Measurements from ENCODE around the gene DIABLO. TPM values are rescaled to one million over a fixed set of nuclear protein-coding genes. Genes with fewer than 3 reads are reported as not detected.
A peak's percentile ranks its signal among the peaks of the same experiment; 100 is the strongest.
"Not testable (repeated sequence)": the region's sequence is repeated elsewhere in the genome, so short reads cannot be mapped to it uniquely, and the experiment has no call there.

Gene DIABLO
- total and polyA plus RNA-seq, 3 experiments from 2014 or later: 63.4 to 71.8 (median 64.2) TPM

GRCh38 chr12:122204167-122205052, 21.4 kb downstream of the DIABLO start:
- Histone ChIP-seq H3K9me3 (ENCODE audit: low read length) (no peaks in the 10 kb centered on the region), H3K27me3 (ENCODE audit: insufficient read depth, low read length, poor library complexity, severe bottlenecking) (no peaks in the 10 kb centered on the region), H3K4me3 (ENCODE audit: low read length) (peak overlapping the region; percentile 28), H3K4me1 (ENCODE audit: insufficient read depth, low read length) (peaks cover 7% of the 10 kb centered on the region), H3K27ac (ENCODE audit: low read depth, low read length) (no peak overlapping the region), H3K36me3 (ENCODE audit: insufficient read depth, low read length) (peaks cover 5% of the 10 kb centered on the region)
- ChIA-PET CTCF (interaction anchor here (0.8 kb wide), 1 partner anchor 286 kb away, joined by 4 read pairs; the partner anchor contains the start of gene CFAP251), POLR2A (interaction anchor here (1.0 to 1.4 kb wide), 3 partner anchors 9 to 40 kb away, joined by 4 to 7 read pairs (median 5); partner anchors contain the start of gene DIABLO)
- H3K4me1 Mint-ChIP-seq: peaks cover 6 to 25% (median 16%) of the 10 kb centered on the region in 3 donors
- peaks cover 1 to 5% of the 10 kb centered on the region in 2 donors for H3K27me3 Mint-ChIP-seq
- H3K4me3 Mint-ChIP-seq: peak overlapping the region; percentile 69 to 92 (median 87)
- H3K9me3 Mint-ChIP-seq: no peaks in the 10 kb centered on the region
- peak overlapping the region in 5 of 8 donors; percentile 43 to 78 (median 57) for H3K27ac Mint-ChIP-seq
- DNase-seq: no peak
- H3K36me3 Mint-ChIP-seq: peaks cover 5 to 21% (median 10%) of the 10 kb centered on the region in 3 donors

GRCh38 chr12:122203301-122204166, 22.3 kb downstream of the DIABLO start, which contains the start of gene B3GNT4:
Gene B3GNT4 (plus strand): TSS chr12:122203709. CDS start chr12:122204619, 910 bp downstream.
- Mint-ChIP-seq H3K27ac (peak within 1 kb of the TSS in 3 of 8 donors; percentile 57 to 78 (median 66)), H3K4me3 (peak within 1 kb of the TSS; percentile 80 to 92 (median 87)), H3K36me3 (peaks cover 3 to 15% (median 8%) of the 10 kb centered on the region in 3 donors), H3K9me3 (no peaks in the 10 kb centered on the region), H3K4me1 (peaks cover 6 to 25% (median 16%) of the 10 kb centered on the region in 3 donors), H3K27me3 (peaks cover 1 to 5% of the 10 kb centered on the region in 2 donors)
- Histone ChIP-seq H3K36me3 (ENCODE audit: insufficient read depth, low read length) (peaks cover 3% of the 10 kb centered on the region), H3K27me3 (ENCODE audit: insufficient read depth, low read length, poor library complexity, severe bottlenecking) (no peaks in the 10 kb centered on the region), H3K9me3 (ENCODE audit: low read length) (no peaks in the 10 kb centered on the region), H3K27ac (ENCODE audit: low read depth, low read length) (no peak within 1 kb of the TSS), H3K4me1 (ENCODE audit: insufficient read depth, low read length) (peaks cover 7% of the 10 kb centered on the region), H3K4me3 (ENCODE audit: low read length) (peak within 1 kb of the TSS; percentile 33)
- peak; percentile 56 to 76 (median 65) for DNase-seq
- ChIA-PET POLR2A (interaction anchor here (0.6 to 1.4 kb wide), 4 partner anchors 9 to 41 kb away, joined by 4 to 7 read pairs (median 5); partner anchors contain the start of gene DIABLO), CTCF (interaction anchor here (0.7 to 1.0 kb wide), 2 partner anchors 12 to 13 kb away, joined by 3 read pairs; no protein-coding TSS in a partner anchor)

GRCh38 chr12:122202811-122203210, 23.0 kb downstream of the DIABLO start:
- H3K9me3 ChIP-seq (ENCODE audit: low read length); H3K27me3 ChIP-seq (ENCODE audit: insufficient read depth, low read length, poor library complexity, severe bottlenecking); H3K27ac ChIP-seq (ENCODE audit: low read depth, low read length); DNase-seq; H3K36me3 Mint-ChIP-seq; H3K9me3 Mint-ChIP-seq; H3K4me1 ChIP-seq (ENCODE audit: insufficient read depth, low read length); H3K36me3 ChIP-seq (ENCODE audit: insufficient read depth, low read length): not testable (repeated sequence)
- Mint-ChIP-seq H3K27me3 (peaks cover 1 to 10% of the 10 kb centered on the region in 2 donors), H3K4me1 (peaks cover 6 to 25% (median 16%) of the 10 kb centered on the region in 3 donors), H3K4me3 (peak overlapping the region; percentile 79 to 89 (median 81)), H3K27ac (peak overlapping the region in 1 of 8 donors; percentile 55)
- POLR2A ChIA-PET: interaction anchor here (0.6 to 1.4 kb wide), 3 partner anchors 9 to 42 kb away, joined by 4 to 7 read pairs (median 5); partner anchors contain the start of gene DIABLO
- H3K4me3 ChIP-seq (ENCODE audit: low read length): peak overlapping the region; percentile 33
- CTCF ChIA-PET: interaction anchor here (1.0 kb wide), 1 partner anchor 12 kb away, joined by 3 read pairs; no protein-coding TSS in a partner anchor

DNA sequence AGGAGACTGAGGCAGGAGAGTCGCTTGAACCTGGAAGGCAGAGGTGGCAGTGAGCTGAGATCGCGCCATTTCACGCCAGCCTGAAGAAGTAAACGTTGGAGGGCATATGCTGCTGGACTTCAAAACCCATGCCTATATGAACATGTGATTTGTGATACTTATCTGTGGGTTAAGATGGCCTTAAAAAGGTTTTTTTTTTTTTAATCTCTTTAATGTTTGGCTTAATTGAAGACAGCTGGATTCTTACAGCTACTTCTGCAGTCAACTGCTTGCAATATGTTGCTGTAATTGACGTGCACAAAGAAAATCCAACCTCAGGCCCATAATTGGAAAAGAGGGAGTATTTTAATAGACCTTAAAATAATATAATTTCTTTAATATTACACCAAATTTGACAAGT, 23.8 kb downstream of the DIABLO start:
- Mint-ChIP-seq H3K27ac (no peak overlapping the region), H3K36me3 (peaks cover 0 to 2% (median 0%) of the 10 kb centered on the region in 3 donors), H3K4me3 (no peak overlapping the region), H3K4me1 (peaks cover 9 to 29% (median 20%) of the 10 kb centered on the region in 3 donors), H3K9me3 (no peaks in the 10 kb centered on the region), H3K27me3 (peaks cover 4 to 15% of the 10 kb centered on the region in 2 donors)
- Histone ChIP-seq H3K4me3 (ENCODE audit: low read length) (no peak overlapping the region), H3K27me3 (ENCODE audit: insufficient read depth, low read length, poor library complexity, severe bottlenecking) (no peaks in the 10 kb centered on the region), H3K36me3 (ENCODE audit: insufficient read depth, low read length) (no peaks in the 10 kb centered on the region), H3K27ac (ENCODE audit: low read depth, low read length) (no peak overlapping the region), H3K9me3 (ENCODE audit: low read length) (no peaks in the 10 kb centered on the region), H3K4me1 (ENCODE audit: insufficient read depth, low read length) (peaks cover 7% of the 10 kb centered on the region)
- no peak for DNase-seq
- POLR2A ChIA-PET: no interaction called here
- CTCF ChIA-PET: interaction anchor here (0.6 to 0.8 kb wide), 2 partner anchors 11 to 136 kb away, joined by 4 read pairs; no protein-coding TSS in a partner anchor

DNA sequence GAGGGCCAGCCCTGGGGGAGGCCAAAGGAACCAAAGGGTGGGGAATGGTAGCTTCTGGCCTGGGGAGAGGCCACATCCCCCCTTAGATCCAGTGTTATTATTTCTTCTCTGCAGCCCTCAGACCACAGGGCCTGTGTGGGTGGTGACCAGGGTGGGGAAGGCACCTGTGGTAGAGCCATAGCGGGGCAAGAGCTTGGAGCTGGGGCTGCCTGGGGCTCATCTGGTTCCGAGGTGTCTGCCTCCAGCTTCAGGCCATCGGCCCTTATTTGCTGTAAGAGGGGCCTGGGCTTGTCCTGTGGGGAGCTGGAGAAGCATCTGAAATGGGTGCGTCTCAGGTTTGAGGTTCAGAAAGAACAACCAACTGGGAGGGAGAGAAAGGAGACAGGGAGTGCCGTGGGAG, 24.5 kb downstream of the DIABLO start:
- Mint-ChIP-seq H3K4me3 (peak overlapping the region in 2 of 7 donors; percentile 5 to 41), H3K4me1 (peaks cover 9 to 29% (median 20%) of the 10 kb centered on the region in 3 donors), H3K36me3 (no peaks in the 10 kb centered on the region), H3K27me3 (peaks cover 9 to 19% of the 10 kb centered on the region in 2 donors), H3K9me3 (no peaks in the 10 kb centered on the region), H3K27ac (peak overlapping the region in 1 of 8 donors; percentile 15)
- Histone ChIP-seq H3K27ac (ENCODE audit: low read depth, low read length) (no peak overlapping the region), H3K4me3 (ENCODE audit: low read length) (no peak overlapping the region), H3K4me1 (ENCODE audit: insufficient read depth, low read length) (peaks cover 7% of the 10 kb centered on the region), H3K9me3 (ENCODE audit: low read length) (no peaks in the 10 kb centered on the region), H3K27me3 (ENCODE audit: insufficient read depth, low read length, poor library complexity, severe bottlenecking) (no peaks in the 10 kb centered on the region), H3K36me3 (ENCODE audit: insufficient read depth, low read length) (no peaks in the 10 kb centered on the region)
- ChIA-PET POLR2A (interaction anchor here (0.9 kb wide), 1 partner anchor 25 kb away, joined by 3 read pairs; the partner anchor contains the start of gene DIABLO), CTCF (interaction anchor here (0.8 kb wide), 1 partner anchor 11 kb away, joined by 4 read pairs; no protein-coding TSS in a partner anchor)
- DNase-seq: no peak

- Histone ChIP-seq H3K27me3 (ENCODE audit: insufficient read depth, low read length, poor library complexity, severe bottlenecking) (no peaks in the 10 kb centered on the region), H3K4me3 (ENCODE audit: low read length) (no peak overlapping the region), H3K27ac (ENCODE audit: low read depth, low read length) (no peak overlapping the region), H3K36me3 (ENCODE audit: insufficient read depth, low read length) (no peaks in the 10 kb centered on the region), H3K9me3 (ENCODE audit: low read length) (no peaks in the 10 kb centered on the region), H3K4me1 (ENCODE audit: insufficient read depth, low read length) (peaks cover 7% of the 10 kb centered on the region)
- no peak overlapping the region for H3K4me3 Mint-ChIP-seq
- ChIA-PET CTCF (no interaction called here), POLR2A (interaction anchor here (0.9 kb wide), 1 partner anchor 26 kb away, joined by 3 read pairs; the partner anchor contains the start of gene DIABLO)
- H3K27ac Mint-ChIP-seq: no peak overlapping the region
- peaks cover 0 to 1% (median 0%) of the 10 kb centered on the region in 5 donors for H3K9me3 Mint-ChIP-seq
- H3K4me1 Mint-ChIP-seq: peaks cover 9 to 28% (median 20%) of the 10 kb centered on the region in 3 donors
- H3K36me3 Mint-ChIP-seq: peaks cover 0 to 2% (median 0%) of the 10 kb centered on the region in 3 donors
- DNase-seq: no peak
- peaks cover 9 to 19% of the 10 kb centered on the region in 2 donors for H3K27me3 Mint-ChIP-seq
Measured at GRCh38 chr12:122200541-122201175, 25.2 kb downstream of the DIABLO start.

Measured in CD8-positive, alpha-beta memory T cell (primary cell).